Ishikawa (cell line): Measurements from ENCODE around the gene CDH13.

Experiments used
- CEBPB ChIP-seq: IDR thresholded peaks from 2 replicates; pipeline ENCODE4 v1.6.1; 2012
- CREB1 ChIP-seq: IDR thresholded peaks from 2 replicates; pipeline ENCODE4 v1.6.1; 2012; ENCODE audit warnings: low read depth
- EGR1 ChIP-seq: IDR thresholded peaks from 2 replicates; pipeline ENCODE4 v1.6.1; 2012
- EP300 ChIP-seq: IDR thresholded peaks from 2 replicates; pipeline ENCODE4 v1.6.1; 2012; ENCODE audit warnings: borderline replicate concordance
- FOXM1 ChIP-seq: IDR thresholded peaks from 2 replicates; pipeline ENCODE4 v1.6.1; 2012; ENCODE audit warnings: low read depth, borderline replicate concordance
- MAX ChIP-seq: IDR thresholded peaks from 2 replicates; pipeline ENCODE4 v1.6.1; 2012
- NFIC ChIP-seq: IDR thresholded peaks from 2 replicates; pipeline ENCODE4 v1.6.1; 2012
- RAD21 ChIP-seq: IDR thresholded peaks from 2 replicates; pipeline ENCODE4 v1.6.1; 2012; ENCODE audit warnings: low read depth
- TAF1 ChIP-seq: IDR thresholded peaks from 2 replicates; pipeline ENCODE4 v1.6.1; 2012; ENCODE audit warnings: low read depth, mild to moderate bottlenecking
- TCF12 ChIP-seq: IDR thresholded peaks from 2 replicates; pipeline ENCODE4 v1.6.1; 2012; ENCODE audit warnings: low read depth
- TEAD4 ChIP-seq: IDR thresholded peaks from 2 replicates; pipeline ENCODE4 v1.6.1; 2012
- USF1 ChIP-seq: IDR thresholded peaks from 2 replicates; pipeline ENCODE4 v1.6.1; 2012
- YY1 ChIP-seq: IDR thresholded peaks from 2 replicates; pipeline ENCODE4 v1.6.1; 2012; ENCODE audit warnings: low read depth
- ZBTB7A ChIP-seq: IDR thresholded peaks from 2 replicates; pipeline ENCODE4 v1.6.1; 2012; ENCODE audit warnings: low read depth
- TF ChIP-seq, protein P1 (sequence below): IDR thresholded peaks from 2 replicates; pipeline ENCODE4 v1.6.1; 2012; ENCODE audit warnings: low read depth, mild to moderate bottlenecking

CDH13 gene

GRCh38 chr16:83755391-83755790, 1128.6 kb downstream of the CDH13 start:
- TF ChIP-seq CREB1 (no peak), YY1 (no peak), EP300 (no peak), FOXM1 (no peak), MAX (no peak), CEBPB (no peak), EGR1 (no peak)
- TF ChIP-seq, protein P1, sequence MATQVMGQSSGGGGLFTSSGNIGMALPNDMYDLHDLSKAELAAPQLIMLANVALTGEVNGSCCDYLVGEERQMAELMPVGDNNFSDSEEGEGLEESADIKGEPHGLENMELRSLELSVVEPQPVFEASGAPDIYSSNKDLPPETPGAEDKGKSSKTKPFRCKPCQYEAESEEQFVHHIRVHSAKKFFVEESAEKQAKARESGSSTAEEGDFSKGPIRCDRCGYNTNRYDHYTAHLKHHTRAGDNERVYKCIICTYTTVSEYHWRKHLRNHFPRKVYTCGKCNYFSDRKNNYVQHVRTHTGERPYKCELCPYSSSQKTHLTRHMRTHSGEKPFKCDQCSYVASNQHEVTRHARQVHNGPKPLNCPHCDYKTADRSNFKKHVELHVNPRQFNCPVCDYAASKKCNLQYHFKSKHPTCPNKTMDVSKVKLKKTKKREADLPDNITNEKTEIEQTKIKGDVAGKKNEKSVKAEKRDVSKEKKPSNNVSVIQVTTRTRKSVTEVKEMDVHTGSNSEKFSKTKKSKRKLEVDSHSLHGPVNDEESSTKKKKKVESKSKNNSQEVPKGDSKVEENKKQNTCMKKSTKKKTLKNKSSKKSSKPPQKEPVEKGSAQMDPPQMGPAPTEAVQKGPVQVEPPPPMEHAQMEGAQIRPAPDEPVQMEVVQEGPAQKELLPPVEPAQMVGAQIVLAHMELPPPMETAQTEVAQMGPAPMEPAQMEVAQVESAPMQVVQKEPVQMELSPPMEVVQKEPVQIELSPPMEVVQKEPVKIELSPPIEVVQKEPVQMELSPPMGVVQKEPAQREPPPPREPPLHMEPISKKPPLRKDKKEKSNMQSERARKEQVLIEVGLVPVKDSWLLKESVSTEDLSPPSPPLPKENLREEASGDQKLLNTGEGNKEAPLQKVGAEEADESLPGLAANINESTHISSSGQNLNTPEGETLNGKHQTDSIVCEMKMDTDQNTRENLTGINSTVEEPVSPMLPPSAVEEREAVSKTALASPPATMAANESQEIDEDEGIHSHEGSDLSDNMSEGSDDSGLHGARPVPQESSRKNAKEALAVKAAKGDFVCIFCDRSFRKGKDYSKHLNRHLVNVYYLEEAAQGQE, result no peak

DNA sequence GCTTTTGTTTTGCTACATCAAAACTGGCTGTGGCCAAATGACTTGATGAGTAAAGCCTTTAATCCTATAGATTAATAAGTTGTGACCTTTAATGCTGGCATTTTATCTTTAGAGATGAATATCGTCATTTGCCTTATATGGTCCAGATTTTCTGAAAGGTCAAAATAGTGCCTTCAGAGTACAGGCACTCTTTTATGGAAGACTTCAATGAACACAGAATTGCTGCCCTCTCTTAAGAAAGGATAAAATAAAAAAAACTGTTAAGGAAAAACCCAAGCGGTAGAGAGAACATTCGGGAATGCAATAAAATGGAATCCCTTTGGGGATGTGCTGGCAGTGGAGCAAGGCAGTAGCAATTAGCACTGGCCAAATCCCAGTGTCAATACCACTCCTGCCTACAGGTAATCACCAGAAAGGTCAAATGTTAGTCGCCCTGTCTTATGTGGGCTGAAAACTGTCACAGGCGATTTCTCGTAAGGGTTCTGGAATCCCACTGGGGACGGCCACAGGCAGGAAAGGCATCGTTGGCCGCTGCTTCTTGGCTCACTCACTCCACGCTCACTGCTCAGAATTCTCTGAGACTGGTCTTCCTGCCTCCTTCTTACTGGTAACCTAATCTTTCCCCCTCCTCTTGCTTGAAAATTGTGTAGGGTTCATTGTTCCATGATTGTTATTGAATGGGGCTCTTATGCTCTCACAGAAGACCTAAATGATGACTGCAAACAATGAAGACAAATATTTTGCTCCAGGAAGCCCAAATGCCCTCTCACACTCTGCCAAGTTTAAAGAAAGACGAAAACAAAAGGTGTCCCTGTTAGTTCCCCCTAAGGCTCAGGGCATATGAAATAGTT, 1135.6 kb downstream of the CDH13 start:
- no peak for TF ChIP-seq ZBTB7A
- TF ChIP-seq CREB1, result no peak
- no peak for TF ChIP-seq RAD21
- TF ChIP-seq CEBPB, result no peak
- TF ChIP-seq FOXM1, result no peak
- TF ChIP-seq TEAD4, result no peak
- TF ChIP-seq TAF1, result no peak

- TF ChIP-seq MAX (no peak), TAF1 (no peak), ZBTB7A (no peak), FOXM1 (no peak), TCF12 (no peak), NFIC (no peak), TEAD4 (no peak), EGR1 (no peak)
- TF ChIP-seq, protein P1, result no peak
Measured at GRCh38 chr16:83762992-83763358, 1136.2 kb downstream of the CDH13 start.

GRCh38 chr16:83768986-83769385, 1142.2 kb downstream of the CDH13 start:
- TF ChIP-seq CEBPB, result no peak
- no peak for TF ChIP-seq MAX
- TF ChIP-seq TCF12, result no peak

GRCh38 chr16:83769397-83770008, 1142.7 kb downstream of the CDH13 start:
- TF ChIP-seq USF1, result no peak
- no peak for TF ChIP-seq MAX
- TF ChIP-seq CEBPB, result no peak
- TF ChIP-seq ZBTB7A, result no peak
- TF ChIP-seq CREB1, result no peak
- no peak for TF ChIP-seq EGR1
- TF ChIP-seq RAD21, result no peak
- TF ChIP-seq YY1, result no peak
- TF ChIP-seq TCF12, result no peak
- no peak for TF ChIP-seq TEAD4

- TF ChIP-seq CREB1 (no peak), NFIC (no peak), TAF1 (no peak), RAD21 (no peak), MAX (no peak), TEAD4 (no peak), YY1 (no peak), TCF12 (no peak), EP300 (no peak), EGR1 (no peak), USF1 (no peak), CEBPB (no peak), FOXM1 (no peak), ZBTB7A (no peak)
- TF ChIP-seq, protein P1, result no peak
Measured at GRCh38 chr16:83771306-83771942, 1144.7 kb downstream of the CDH13 start.
